Prostate gland (tissue), 2 donors: ENCODE data around the gene GDI1. TPM values are rescaled to one million over a fixed set of nuclear protein-coding genes. Genes with fewer than 3 reads are reported as not detected.

ENCODE experiments used
- DNase-seq: peaks from one replicate; pipeline ENCODE4 v3.0.0-alpha.2; 2019; ENCODE audit warnings: low spot score
- H3K27ac ChIP-seq, 2 donors: fragments of 200-600 bp; sonication (generic); 2 replicates each; pipeline ENCODE4 v1.5.1; 2017 to 2019
- H3K27me3 ChIP-seq: fragments of 200-600 bp; sonication (generic); replicated peaks from 2 replicates; pipeline ENCODE4 v1.5.1; 2019; ENCODE audit not compliant: insufficient read depth
- H3K36me3 ChIP-seq, 2 donors: fragments of 200-600 bp; sonication (generic); 1 replicate in 1 of 2; 2 replicates in 1 of 2; pipeline versions ENCODE4 v1.5.1 to v1.8.1; 2017 to 2019
- H3K4me1 ChIP-seq: fragments of 200-600 bp; sonication (generic); replicated peaks from 2 replicates; pipeline ENCODE4 v1.5.1; 2019
- H3K4me3 ChIP-seq, 2 donors: fragments of 200-600 bp; sonication (generic); 2 replicates each; pipeline ENCODE4 v1.5.1; 2017 to 2019
- H3K9me3 ChIP-seq: fragments of 200-600 bp; sonication (generic); 2 replicates; pipeline ENCODE4 v1.5.1; 2017
- POLR2A ChIP-seq: fragments of 450-650 bp; IDR thresholded peaks from one replicate; pipeline ENCODE4 v1.6.1; 2016; ENCODE audit warnings: antibody characterized with exemption, mild to moderate bottlenecking
- POLR2AphosphoS5 ChIP-seq: sonication (generic); formaldehyde crosslinking; IDR thresholded peaks from one replicate; pipeline ENCODE4 v1.6.1; 2017; ENCODE audit warnings: antibody characterized with exemption
- WGBS: methylation state at CpG from one replicate; pipeline ENCODE4 v1.1.5; 2018; 5-methylcytosine and 5-hydroxymethylcytosine counted together
- intact Hi-C: fragments of 100-400 bp; cut with DNase I; formaldehyde crosslinking; loops from one replicate; pipeline ENCODE4 v1.14.2; 2022
- total RNA-seq, 2 donors: library from RNA; depleted of rRNA; stranded (reverse); fragments of >200 nt; gene quantifications; one replicate each; pipeline ENCODE4 v1.1.0, GENCODE V29; 2016
- TF ChIP-seq, protein P1 (sequence below), 4 experiments: fragments of 200-600 bp in 2 of 4; fragments of 450-650 bp in 2 of 4; sonication (generic) in 2 of 4; IDR thresholded peaks; 1 replicate in 3 of 4; 2 replicates in 1 of 4; pipeline ENCODE4 v1.5.1; 2016 to 2019; ENCODE audit warnings: antibody characterized with exemption in 4 of 4, mild to moderate bottlenecking in 2 of 4, moderate library complexity in 2 of 4

Gene GDI1
- total RNA-seq, 2 donors from 2014 or later, result 52.9 to 148 TPM

DNA sequence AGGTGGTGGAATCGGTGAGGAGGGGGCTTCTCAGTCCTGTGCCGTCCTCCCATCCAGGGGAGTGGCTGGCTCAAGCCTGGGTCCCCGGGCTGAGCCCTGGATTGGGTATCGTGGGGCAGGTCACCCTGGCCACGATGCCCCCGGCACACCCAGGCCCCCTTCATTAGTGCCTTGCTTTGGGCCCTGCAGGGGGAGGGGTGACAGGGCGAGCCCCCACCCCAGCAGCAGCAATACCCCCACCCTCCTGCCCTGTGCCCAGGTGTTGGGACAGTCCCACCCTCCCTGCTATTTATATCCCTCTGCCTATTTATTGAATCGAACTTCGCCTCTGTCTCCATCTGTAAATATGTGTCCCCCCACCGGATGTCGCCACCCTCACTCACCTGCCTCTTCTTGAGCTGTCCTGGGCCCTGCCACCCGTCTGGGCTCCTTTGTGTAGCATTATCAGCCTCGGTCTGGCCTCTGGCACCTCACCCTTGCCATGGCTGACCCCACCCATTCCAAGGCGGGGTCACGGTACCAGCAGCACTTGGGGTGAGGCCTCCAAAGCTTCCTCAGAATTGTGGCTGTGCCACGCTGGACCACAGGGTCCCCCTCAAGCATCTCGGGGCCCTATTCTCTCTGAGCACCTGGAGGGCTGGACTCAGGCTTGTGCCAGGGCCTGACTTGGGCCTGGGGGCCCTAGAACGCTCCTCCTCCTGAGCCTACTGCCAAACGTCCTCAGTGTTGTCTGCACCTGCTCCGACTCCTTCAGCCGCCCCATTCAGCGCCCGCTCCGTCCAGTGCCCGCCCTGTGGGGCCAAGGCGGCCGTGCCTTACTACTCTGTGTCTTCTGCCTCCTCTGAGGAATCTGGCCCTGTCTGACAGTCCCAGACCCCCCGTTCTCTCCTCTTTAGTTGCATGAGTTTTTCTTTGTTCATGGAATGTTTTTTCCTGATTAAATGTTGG lies 36.0 kb downstream of the GDI1 start:
- Histone ChIP-seq H3K4me1 (no peaks in the 10 kb centered on the region), H3K27ac (no peak overlapping the region), H3K27me3 (no peaks in the 10 kb centered on the region), H3K4me3 (no peak overlapping the region), H3K36me3 (no peaks in the 10 kb centered on the region), H3K9me3 (no peaks in the 10 kb centered on the region)
- TF ChIP-seq POLR2A (no peak), POLR2AphosphoS5 (no peak)
- TF ChIP-seq, protein P1, sequence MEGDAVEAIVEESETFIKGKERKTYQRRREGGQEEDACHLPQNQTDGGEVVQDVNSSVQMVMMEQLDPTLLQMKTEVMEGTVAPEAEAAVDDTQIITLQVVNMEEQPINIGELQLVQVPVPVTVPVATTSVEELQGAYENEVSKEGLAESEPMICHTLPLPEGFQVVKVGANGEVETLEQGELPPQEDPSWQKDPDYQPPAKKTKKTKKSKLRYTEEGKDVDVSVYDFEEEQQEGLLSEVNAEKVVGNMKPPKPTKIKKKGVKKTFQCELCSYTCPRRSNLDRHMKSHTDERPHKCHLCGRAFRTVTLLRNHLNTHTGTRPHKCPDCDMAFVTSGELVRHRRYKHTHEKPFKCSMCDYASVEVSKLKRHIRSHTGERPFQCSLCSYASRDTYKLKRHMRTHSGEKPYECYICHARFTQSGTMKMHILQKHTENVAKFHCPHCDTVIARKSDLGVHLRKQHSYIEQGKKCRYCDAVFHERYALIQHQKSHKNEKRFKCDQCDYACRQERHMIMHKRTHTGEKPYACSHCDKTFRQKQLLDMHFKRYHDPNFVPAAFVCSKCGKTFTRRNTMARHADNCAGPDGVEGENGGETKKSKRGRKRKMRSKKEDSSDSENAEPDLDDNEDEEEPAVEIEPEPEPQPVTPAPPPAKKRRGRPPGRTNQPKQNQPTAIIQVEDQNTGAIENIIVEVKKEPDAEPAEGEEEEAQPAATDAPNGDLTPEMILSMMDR (IDR thresholded peaks at IDR 0.05), result no peak
- intact Hi-C loops, result no loop called here
- DNase-seq, result no peak
- WGBS, result 77% methylated on average over 22 of the region's 28 CpGs

DNA sequence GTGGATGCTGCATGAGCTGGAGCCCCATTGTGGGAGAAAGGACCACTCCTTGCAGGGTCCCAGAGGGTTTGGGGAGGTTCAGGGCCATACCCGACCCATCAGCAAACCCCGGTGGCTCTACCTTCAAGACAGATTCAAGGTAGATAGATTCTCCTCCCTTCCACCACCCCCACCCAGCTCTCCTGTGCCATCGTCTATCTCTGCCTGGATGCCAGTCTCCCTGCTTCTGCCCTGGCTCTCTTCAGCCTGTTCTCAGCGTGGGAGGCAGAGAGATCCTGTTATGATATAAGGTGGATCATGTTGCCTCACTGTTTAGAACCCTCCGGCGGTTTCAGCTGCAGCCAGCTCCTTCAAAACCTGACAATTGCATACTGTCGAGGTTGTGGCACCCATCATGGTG lies 36.7 kb downstream of the GDI1 start:
- intact Hi-C loops, result no loop called here
- no peaks in the 10 kb centered on the region for H3K4me1 ChIP-seq
- DNase-seq, result no peak
- H3K4me3 ChIP-seq, result no peak overlapping the region
- WGBS, result 61% methylated on average over 2 of the region's 7 CpGs
- TF ChIP-seq POLR2A (no peak), POLR2AphosphoS5 (no peak)
- TF ChIP-seq, protein P1 (IDR thresholded peaks at IDR 0.05), result no peak
- no peaks in the 10 kb centered on the region for H3K27me3 ChIP-seq
- H3K9me3 ChIP-seq, result no peaks in the 10 kb centered on the region
- no peaks in the 10 kb centered on the region for H3K36me3 ChIP-seq
- no peak overlapping the region for H3K27ac ChIP-seq

DNA sequence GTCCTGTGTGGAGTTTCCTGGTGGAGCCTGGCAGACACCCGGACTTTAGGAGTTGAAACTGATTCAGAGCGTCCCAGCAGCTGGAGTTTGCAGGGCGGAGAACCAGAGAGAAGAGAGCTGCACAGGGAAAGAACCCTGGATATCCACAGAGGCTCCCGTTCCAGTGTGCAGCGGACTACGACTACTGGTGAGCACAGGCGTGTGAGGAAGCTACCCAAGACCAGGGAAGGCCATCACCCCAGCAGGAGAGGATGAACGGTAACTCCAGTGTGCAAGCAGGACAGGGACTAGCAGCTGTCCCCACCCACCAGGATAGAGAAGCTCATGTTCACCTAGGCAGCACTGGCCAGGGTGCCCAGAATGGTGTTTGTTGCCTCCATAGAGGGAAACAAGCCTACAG lies 39.9 kb downstream of the GDI1 start:
- no peaks in the 10 kb centered on the region for H3K36me3 ChIP-seq
- H3K27me3 ChIP-seq, result no peaks in the 10 kb centered on the region
- intact Hi-C loops, result no loop called here
- 87% methylated on average over 8 of the region's 8 CpGs for WGBS
- TF ChIP-seq POLR2A (no peak), POLR2AphosphoS5 (no peak)
- TF ChIP-seq, protein P1 (IDR thresholded peaks at IDR 0.05), result no peak
- no peak overlapping the region for H3K4me3 ChIP-seq
- no peak overlapping the region for H3K27ac ChIP-seq
- no peaks in the 10 kb centered on the region for H3K4me1 ChIP-seq
- no peak for DNase-seq
- no peaks in the 10 kb centered on the region for H3K9me3 ChIP-seq

DNA sequence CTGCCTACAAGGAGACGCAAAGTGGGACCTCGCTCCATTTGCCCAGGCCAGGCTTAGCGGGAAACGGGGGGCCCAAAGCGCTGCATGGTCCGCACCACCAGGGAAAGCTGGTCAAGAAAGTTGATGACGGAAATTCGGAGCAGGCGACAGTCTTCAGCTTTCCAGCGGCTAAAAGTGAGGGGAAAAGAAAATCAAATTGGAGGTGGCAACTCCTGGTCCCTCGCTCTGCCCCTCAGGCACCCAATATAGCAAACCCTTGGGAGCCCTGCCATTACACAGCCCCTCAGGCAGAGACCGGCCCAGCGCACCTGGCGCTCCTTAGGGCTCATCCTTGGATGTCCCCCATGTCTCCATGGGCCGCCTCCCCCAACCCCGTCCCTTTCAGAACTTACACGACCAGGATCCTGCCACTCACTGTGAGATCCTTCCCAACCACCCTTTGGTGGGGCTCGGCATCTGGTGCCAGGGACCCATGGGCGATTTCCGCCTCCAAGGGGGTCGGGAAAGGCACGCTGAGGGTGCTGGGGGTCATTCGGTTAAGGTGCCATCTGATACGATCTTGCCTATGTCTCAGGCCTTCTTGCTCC lies 41.0 kb downstream of the GDI1 start:
- peak overlapping the region; percentile 41 to 43 for H3K4me3 ChIP-seq
- no peaks in the 10 kb centered on the region for H3K4me1 ChIP-seq
- H3K27ac ChIP-seq, result peak overlapping the region; percentile 72 to 73
- no peaks in the 10 kb centered on the region for H3K9me3 ChIP-seq
- DNase-seq, result no peak
- intact Hi-C loops, result no loop called here
- no peaks in the 10 kb centered on the region for H3K27me3 ChIP-seq
- WGBS, result 52% methylated on average over 24 of the region's 24 CpGs
- no peak for TF ChIP-seq POLR2AphosphoS5
- TF ChIP-seq, protein P1 (IDR thresholded peaks at IDR 0.05), result no peak
- TF ChIP-seq POLR2A, result no peak
- no peaks in the 10 kb centered on the region for H3K36me3 ChIP-seq
